HK-2 (cell line): ENCODE data around the gene MUC4.
"Not testable (repeated sequence)": the region's sequence is repeated elsewhere in the genome, so short reads cannot be mapped to it uniquely, and the experiment has no call there.

ENCODE experiments used
- DNase-seq: peaks from one replicate; pipeline ENCODE4 v3.0.0-alpha.2; 2018; ENCODE audit not compliant: unreplicated experiment

Gene MUC4

GRCh38 chr3:195813916-195814640 is 2.3 kb upstream of the MUC4 start:
- DNase-seq: no peak

- no peak for DNase-seq
Measured at GRCh38 chr3:195812366-195812765, 637 bp upstream of the MUC4 start.

GRCh38 chr3:195810455-195810845 is 1.3 kb downstream of the MUC4 start:
- no peak for DNase-seq

- DNase-seq: no peak
Measured at GRCh38 chr3:195809796-195810454, 1.8 kb downstream of the MUC4 start.

- no peak for DNase-seq
Measured at GRCh38 chr3:195809291-195809785, 2.4 kb downstream of the MUC4 start.

- DNase-seq: no peak
Measured at GRCh38 chr3:195808741-195809290, 2.9 kb downstream of the MUC4 start.

- DNase-seq: no peak
Measured at GRCh38 chr3:195807681-195808121, 4.0 kb downstream of the MUC4 start.

GRCh38 chr3:195806916-195807231 is 4.9 kb downstream of the MUC4 start:
- DNase-seq: no peak

- no peak for DNase-seq
Measured at GRCh38 chr3:195806211-195806915, 5.4 kb downstream of the MUC4 start.

GRCh38 chr3:195805588-195805987 is 6.1 kb downstream of the MUC4 start:
- DNase-seq: not testable (repeated sequence)

GRCh38 chr3:195805181-195805580 is 6.5 kb downstream of the MUC4 start:
- DNase-seq: no peak

- DNase-seq: no peak
Measured at GRCh38 chr3:195803289-195803908, 8.3 kb downstream of the MUC4 start.

GRCh38 chr3:195802795-195803194 is 8.9 kb downstream of the MUC4 start:
- no peak for DNase-seq

- DNase-seq: no peak
Measured at GRCh38 chr3:195802261-195802701, 9.4 kb downstream of the MUC4 start.

GRCh38 chr3:195801251-195802183 is 10.2 kb downstream of the MUC4 start:
- no peak for DNase-seq

- no peak for DNase-seq
Measured at GRCh38 chr3:195800240-195800639, 11.5 kb downstream of the MUC4 start.

- no peak for DNase-seq
Measured at GRCh38 chr3:195796795-195797194, 14.9 kb downstream of the MUC4 start.

- DNase-seq: no peak
Measured at GRCh38 chr3:195794708-195795107, 17.0 kb downstream of the MUC4 start.

- DNase-seq: not testable (repeated sequence)
Measured at GRCh38 chr3:195792621-195793020, 19.1 kb downstream of the MUC4 start.

- no peak for DNase-seq
Measured at GRCh38 chr3:195790901-195791300, 20.8 kb downstream of the MUC4 start.
